Erythroblast (primary cell): Measurements from ENCODE around the gene FGF14.

Experiments used
- GATA1 ChIP-seq: IDR thresholded peaks from 2 replicates; pipeline ENCODE4 v1.6.1; 2011; ENCODE audit warnings: low read depth, mild to moderate bottlenecking, control low read depth, low read length, moderate library complexity
- POLR2A ChIP-seq: IDR thresholded peaks from 2 replicates; pipeline ENCODE4 v1.6.1; 2011; ENCODE audit warnings: mild to moderate bottlenecking, low read length

DNA sequence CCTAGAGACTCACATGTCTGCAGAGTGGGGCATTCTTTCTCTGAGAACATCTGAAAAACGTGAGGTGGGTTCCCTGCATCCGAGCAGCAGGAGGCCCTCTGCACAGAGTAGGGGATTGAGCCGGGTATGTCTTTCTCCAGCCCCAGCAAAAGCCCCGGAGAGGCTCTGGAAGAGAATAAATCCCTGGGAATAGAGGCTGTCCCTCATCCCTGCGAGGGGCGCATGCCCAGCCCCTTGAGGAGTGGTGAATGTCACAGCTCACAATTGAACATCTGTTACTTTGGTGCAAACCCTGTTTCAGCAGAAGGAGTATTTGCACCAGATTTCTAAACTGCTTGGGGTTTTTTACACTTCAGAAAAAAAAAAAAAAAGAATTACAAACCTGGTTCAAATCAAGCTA is 164.6 kb downstream of the FGF14 start:
- TF ChIP-seq POLR2A (no peak), GATA1 (no peak)
